ENCODE results near the gene FBXO17.
A peak's percentile ranks its signal among the peaks of the same experiment; 100 is the strongest.

Gene FBXO17

GRCh38 chr19:38912600-38913514, 62.7 kb downstream of the FBXO17 start:
- DNase-seq = no peak

- DNase-seq = no peak
Measured at GRCh38 chr19:38911388-38912001, 64.0 kb downstream of the FBXO17 start.

GRCh38 chr19:38910488-38910887, 65.1 kb downstream of the FBXO17 start:
- no peak for DNase-seq

GRCh38 chr19:38908911-38909310, 66.6 kb downstream of the FBXO17 start:
- no peak for DNase-seq

- DNase-seq = no peak
Measured at GRCh38 chr19:38907670-38908069, 67.9 kb downstream of the FBXO17 start.

- DNase-seq = no peak
Measured at GRCh38 chr19:38907227-38907626, 68.3 kb downstream of the FBXO17 start.

GRCh38 chr19:38905620-38906019, 69.9 kb downstream of the FBXO17 start:
- no peak for DNase-seq

- no peak for DNase-seq
Measured at GRCh38 chr19:38904581-38905539, 70.7 kb downstream of the FBXO17 start.

- DNase-seq = no peak
Measured at GRCh38 chr19:38901683-38902082, 73.9 kb downstream of the FBXO17 start.

GRCh38 chr19:38900743-38901190, 74.8 kb downstream of the FBXO17 start:
- DNase-seq = no peak

- no peak for DNase-seq
Measured at GRCh38 chr19:38900202-38900629, 75.3 kb downstream of the FBXO17 start.

GRCh38 chr19:38899447-38900201, 75.9 kb downstream of the FBXO17 start, which contains the start of the genes NFKBIB and SIRT2:
Gene NFKBIB, plus strand, starts transcription at chr19:38899969. Its CDS starts 64 bp downstream, at chr19:38900033.
Gene SIRT2, minus strand, starts transcription at chr19:38899618. Its CDS starts 97 bp downstream, at chr19:38899521.
- DNase-seq = peak; percentile 94

GRCh38 chr19:38898788-38899446, 76.6 kb downstream of the FBXO17 start:
- DNase-seq = no peak

GRCh38 chr19:38894968-38895367, 80.6 kb downstream of the FBXO17 start:
- no peak for DNase-seq

GRCh38 chr19:38893341-38893771, 82.2 kb downstream of the FBXO17 start:
- DNase-seq = no peak

GRCh38 chr19:38892841-38893240, 82.7 kb downstream of the FBXO17 start:
- DNase-seq = no peak

GRCh38 chr19:38891771-38892170, 83.8 kb downstream of the FBXO17 start:
- DNase-seq = no peak
